Skin epidermis (tissue), 12 donors: Measurements from ENCODE around the gene EFCAB9.
"Not testable (repeated sequence)": the region's sequence is repeated elsewhere in the genome, so short reads cannot be mapped to it uniquely, and the experiment has no call there.

Experiments used
- H3K27ac ChIP-seq, 21 experiments: fragments of 200-600 bp; sonication (generic) in 11 of 21; one replicate each; pipeline ENCODE4 v1.5.0; 2020; ENCODE audit warnings: mild to moderate bottlenecking in 3 of 21, inconsistent platforms in 2 of 21, moderate library complexity in 2 of 21
- H3K4me3 ChIP-seq, 7 experiments: fragments of 200-600 bp; sonication (generic) in 2 of 7; one replicate each; pipeline ENCODE4 v1.5.0; 2020; ENCODE audit warnings: inconsistent platforms in 2 of 7, mild to moderate bottlenecking in 2 of 7, moderate library complexity in 1 of 7

Gene EFCAB9

GRCh38 chr5:172185096-172185461 lies 8.9 kb upstream of the EFCAB9 start:
- H3K27ac ChIP-seq: peak overlapping the region in 18 of 21 experiments; percentile 31 to 97 (median 89)
- peak overlapping the region in 5 of 7 experiments; percentile 61 to 85 (median 65) for H3K4me3 ChIP-seq

GRCh38 chr5:172186114-172186695 lies 7.8 kb upstream of the EFCAB9 start:
- H3K27ac ChIP-seq: peak overlapping the region in 20 of 21 experiments; percentile 31 to 97 (median 89)

GRCh38 chr5:172187118-172188032 lies 6.6 kb upstream of the EFCAB9 start:
- Histone ChIP-seq H3K27ac (peak overlapping the region; percentile 80 to 97 (median 89)), H3K4me3 (peak overlapping the region; percentile 61 to 94 (median 77))

More at GRCh38 chr5:172186114-172186695, 7.8 kb upstream of the EFCAB9 start:
- peak overlapping the region; percentile 61 to 94 (median 77) for H3K4me3 ChIP-seq

GRCh38 chr5:172188033-172188892 lies 5.7 kb upstream of the EFCAB9 start, which contains the start of gene STK10:
Gene STK10, minus strand, starts transcription at chr5:172188224. Its CDS starts 182 bp downstream, at chr5:172188042.
- Histone ChIP-seq H3K27ac (peak within 1 kb of the TSS; percentile 80 to 97 (median 89)), H3K4me3 (peak within 1 kb of the TSS; percentile 61 to 94 (median 77))

- peak overlapping the region; percentile 61 to 94 (median 77) for H3K4me3 ChIP-seq
- H3K27ac ChIP-seq: peak overlapping the region in 8 of 21 experiments; percentile 89 to 97 (median 90)
Measured at GRCh38 chr5:172188893-172189692, 4.9 kb upstream of the EFCAB9 start.

GRCh38 chr5:172189693-172190296 lies 4.2 kb upstream of the EFCAB9 start:
- Histone ChIP-seq H3K4me3 (no peak overlapping the region), H3K27ac (no peak overlapping the region)

- no peak overlapping the region for H3K4me3 ChIP-seq
- H3K27ac ChIP-seq: no peak overlapping the region
Measured at GRCh38 chr5:172194985-172195774, 1.2 kb downstream of the EFCAB9 start.

- H3K27ac ChIP-seq, H3K4me3 ChIP-seq: not testable (repeated sequence)
Measured at GRCh38 chr5:172197775-172198174, 3.8 kb downstream of the EFCAB9 start.

GRCh38 chr5:172199446-172199845 lies 5.5 kb downstream of the EFCAB9 start:
- Histone ChIP-seq H3K27ac (no peak overlapping the region), H3K4me3 (no peak overlapping the region)

- H3K4me3 ChIP-seq: no peak overlapping the region
- H3K27ac ChIP-seq: no peak overlapping the region
Measured at GRCh38 chr5:172200476-172200875, 6.5 kb downstream of the EFCAB9 start.

GRCh38 chr5:172205984-172206383 lies 12.0 kb downstream of the EFCAB9 start:
- H3K4me3 ChIP-seq, H3K27ac ChIP-seq: not testable (repeated sequence)

- H3K4me3 ChIP-seq: no peak overlapping the region
- no peak overlapping the region for H3K27ac ChIP-seq
Measured at GRCh38 chr5:172207511-172207910, 13.5 kb downstream of the EFCAB9 start.

- no peak overlapping the region for H3K4me3 ChIP-seq
Measured at GRCh38 chr5:172209714-172210113, 15.7 kb downstream of the EFCAB9 start.

GRCh38 chr5:172211676-172212075 lies 17.7 kb downstream of the EFCAB9 start:
- Histone ChIP-seq H3K27ac (no peak overlapping the region), H3K4me3 (no peak overlapping the region)

More at GRCh38 chr5:172209714-172210113, 15.7 kb downstream of the EFCAB9 start:
- H3K27ac ChIP-seq: no peak overlapping the region

GRCh38 chr5:172213126-172213525 lies 19.2 kb downstream of the EFCAB9 start:
- H3K4me3 ChIP-seq: no peak overlapping the region
- H3K27ac ChIP-seq: no peak overlapping the region

GRCh38 chr5:172216345-172216744 lies 22.4 kb downstream of the EFCAB9 start:
- H3K4me3 ChIP-seq: no peak overlapping the region
- no peak overlapping the region for H3K27ac ChIP-seq

- H3K4me3 ChIP-seq: no peak overlapping the region
- no peak overlapping the region for H3K27ac ChIP-seq
Measured at GRCh38 chr5:172219296-172219695, 25.3 kb downstream of the EFCAB9 start.
